Measurements from ENCODE around the gene MST1R.
"Not testable (repeated sequence)": the region's sequence is repeated elsewhere in the genome, so short reads cannot be mapped to it uniquely, and the experiment has no call there.

MST1R gene

GRCh38 chr3:49903451-49904424, at the start of gene MST1R:
Gene MST1R, minus strand, starts transcription at chr3:49903873. Its CDS starts 264 bp downstream, at chr3:49903609.
- DNase-seq (ENCODE audit: low read depth, low spot score): peak; percentile 95

GRCh38 chr3:49952924-49953323, 49.3 kb upstream of the MST1R start:
- DNase-seq (ENCODE audit: low read depth, low spot score): no peak

DNA sequence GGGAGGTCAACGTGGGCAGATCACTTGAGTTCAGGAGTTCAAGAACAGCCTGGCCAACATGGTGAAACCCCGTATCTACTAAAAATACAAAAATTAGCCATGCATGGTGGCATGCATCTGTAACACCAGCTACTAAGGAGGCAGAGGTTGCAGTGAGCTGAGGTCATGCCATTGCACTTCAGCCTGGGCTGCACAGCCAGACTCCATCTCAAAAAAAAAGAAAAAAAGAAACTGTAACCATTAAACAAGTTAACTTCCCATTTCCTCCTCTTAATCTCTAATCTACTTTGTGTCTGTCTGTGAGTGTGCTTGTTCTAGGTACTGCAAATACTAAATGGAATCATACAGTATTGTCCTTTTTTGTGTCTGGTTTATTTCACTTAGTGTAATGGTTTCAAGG, 39.0 kb upstream of the MST1R start:
- DNase-seq (ENCODE audit: low read depth, low spot score): no peak

DNA sequence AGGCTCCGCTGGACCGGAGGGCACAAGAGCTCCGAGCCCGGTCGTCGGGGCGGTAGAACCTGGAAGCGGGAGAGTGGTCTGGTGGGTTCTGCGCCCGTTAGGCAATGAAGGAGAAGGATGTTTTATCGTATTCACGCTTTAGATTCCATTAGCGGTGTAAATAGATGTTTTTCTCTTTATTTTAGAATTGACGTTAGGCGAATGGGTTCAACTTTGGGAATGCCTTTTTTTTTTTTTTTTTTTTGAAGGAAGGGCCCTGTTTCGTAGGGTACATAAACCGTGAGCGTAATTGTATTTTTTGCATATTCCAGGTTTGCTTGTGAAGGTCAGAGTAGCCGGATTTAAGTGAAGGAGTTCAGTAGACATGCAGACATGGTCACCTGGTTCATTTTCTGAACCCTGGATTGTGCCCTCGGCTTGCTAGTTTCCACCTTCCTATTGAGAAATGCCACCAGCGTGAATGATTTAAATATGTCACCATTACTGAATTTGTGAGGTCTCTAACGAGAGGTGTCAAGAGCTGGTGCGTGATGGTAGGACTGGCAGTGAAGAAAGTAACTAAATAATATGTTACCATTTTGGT, 37.1 kb upstream of the MST1R start:
- DNase-seq (ENCODE audit: low read depth, low spot score): no peak

DNA sequence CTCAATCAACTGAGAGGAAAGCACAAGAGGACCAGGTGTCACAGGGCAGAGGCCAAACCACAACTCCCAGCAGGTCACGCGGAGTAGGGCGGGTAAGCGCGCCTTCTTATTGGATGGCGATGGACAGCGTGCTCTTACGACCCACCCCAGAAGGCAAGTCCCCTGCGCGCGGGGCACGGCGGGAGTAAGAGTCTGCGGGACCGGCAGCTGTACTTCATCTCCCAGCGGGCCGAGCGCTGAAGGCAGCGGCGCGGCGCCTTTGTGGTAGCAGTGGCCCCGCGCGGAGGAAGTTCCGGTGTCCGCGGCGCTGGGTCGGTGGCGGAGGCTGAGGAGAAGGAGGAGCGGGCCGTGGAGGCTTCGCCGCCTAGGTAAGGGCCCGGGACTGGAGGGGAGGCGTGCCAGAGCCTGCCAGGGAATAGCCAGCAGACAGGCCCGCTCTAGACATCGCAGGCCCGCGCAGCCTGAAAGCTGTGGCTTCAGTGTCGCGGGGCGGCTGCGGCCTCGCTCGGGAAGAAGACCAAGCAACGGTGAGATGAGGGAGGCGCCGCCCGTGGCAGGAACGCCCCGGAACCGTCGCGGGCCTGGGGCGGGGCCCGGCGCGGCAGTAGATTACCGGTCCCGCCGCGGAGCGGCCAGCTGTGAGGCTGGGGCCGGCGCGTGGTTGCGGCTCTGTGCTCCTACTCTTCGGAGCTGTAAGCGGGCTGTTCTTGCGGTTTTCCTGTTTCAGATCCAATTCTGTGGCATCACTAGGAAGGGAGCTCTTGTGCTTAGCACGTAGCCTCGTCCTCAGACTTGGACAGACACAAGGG, 36.4 kb upstream of the MST1R start, which contains the start of gene RBM6:
RBM6 (plus strand) TSS at position 293 of the 809 bp plus-strand sequence. CDS start 22,492 bp downstream, outside the sequence.
- peak; percentile 99 for DNase-seq (ENCODE audit: low read depth, low spot score)

- DNase-seq (ENCODE audit: low read depth, low spot score): no peak
Measured at GRCh38 chr3:49937090-49937489, 33.4 kb upstream of the MST1R start.

GRCh38 chr3:49932281-49932680, 28.6 kb upstream of the MST1R start:
- not testable (repeated sequence) for DNase-seq (ENCODE audit: low read depth, low spot score)

GRCh38 chr3:49930922-49931321, 27.2 kb upstream of the MST1R start:
- peak; percentile 81 for DNase-seq (ENCODE audit: low read depth, low spot score)

DNA sequence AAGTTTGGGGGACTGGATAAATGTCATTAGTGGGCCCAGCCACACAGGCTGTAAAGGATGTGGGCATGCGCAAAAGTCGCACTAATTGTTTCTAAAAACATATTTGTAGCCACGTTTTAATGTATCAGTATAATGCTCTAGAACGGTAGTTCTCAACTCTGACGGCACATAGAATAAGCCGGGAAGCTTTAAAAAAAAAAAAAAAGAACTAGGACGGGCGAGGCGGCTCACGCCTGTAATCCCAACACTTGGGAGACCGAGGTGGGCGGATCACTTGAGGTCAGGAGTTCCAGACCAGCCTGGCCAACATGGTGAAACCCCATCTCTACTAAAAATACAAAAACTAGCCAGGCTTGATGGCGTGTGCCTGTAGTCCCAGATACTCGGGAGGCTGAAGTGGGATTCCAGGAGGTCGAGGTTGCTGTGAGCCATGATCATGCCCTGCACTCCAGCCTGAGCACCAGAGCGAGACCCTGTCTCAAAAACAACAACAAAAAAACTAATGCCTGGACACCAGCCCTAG, 26.6 kb upstream of the MST1R start:
- no peak for DNase-seq (ENCODE audit: low read depth, low spot score)

DNA sequence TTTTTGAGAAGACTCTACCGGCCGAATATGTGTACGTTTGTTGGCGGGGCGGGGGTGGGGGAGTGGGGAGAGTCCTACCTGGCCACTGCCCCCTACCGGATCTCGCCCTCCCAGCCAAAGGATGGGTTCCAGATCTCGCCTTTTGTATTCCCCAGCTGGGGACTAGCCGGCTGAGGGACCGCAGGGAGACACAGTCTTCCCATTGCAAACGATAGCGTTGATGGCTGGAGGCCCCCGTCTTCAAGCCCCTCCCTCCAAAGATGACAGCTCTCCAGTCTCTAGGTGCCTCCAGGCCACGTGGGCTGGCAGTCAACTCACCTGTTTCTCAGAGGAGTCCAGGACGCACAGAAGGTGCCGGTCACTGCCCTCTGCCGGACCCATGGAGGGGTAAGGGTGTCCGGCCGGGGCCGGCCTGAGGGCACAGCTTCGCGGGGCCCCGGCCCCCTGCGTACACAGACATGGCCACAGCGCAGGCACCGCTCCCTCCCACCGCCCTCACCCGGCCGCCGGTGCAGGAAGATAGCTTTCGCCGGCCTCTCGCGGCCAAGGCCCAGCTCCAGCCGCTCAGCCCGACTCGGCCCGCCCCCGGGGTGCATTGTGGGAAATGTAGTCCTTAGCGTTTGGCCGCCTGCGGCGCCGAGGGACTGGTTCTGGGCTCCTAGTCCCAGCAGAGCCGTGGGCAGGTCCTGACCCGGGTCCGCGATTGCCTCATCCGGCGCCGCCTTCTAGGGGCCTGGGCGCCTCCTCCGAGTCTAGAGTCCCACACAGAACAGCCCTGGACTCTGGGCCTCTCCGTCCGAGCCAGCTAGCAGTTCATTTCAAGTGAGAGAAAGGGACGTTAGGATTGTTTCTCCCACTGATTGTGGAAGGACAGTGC, 25.9 kb upstream of the MST1R start, which contains the start of gene MON1A:
MON1A (minus strand) TSS at position 521 of the 877 bp plus-strand sequence. CDS start 16,465 bp downstream, outside the sequence.
- DNase-seq (ENCODE audit: low read depth, low spot score): peak; percentile 98

GRCh38 chr3:49928481-49929017, 24.9 kb upstream of the MST1R start:
- peak; percentile 53 for DNase-seq (ENCODE audit: low read depth, low spot score)

DNA sequence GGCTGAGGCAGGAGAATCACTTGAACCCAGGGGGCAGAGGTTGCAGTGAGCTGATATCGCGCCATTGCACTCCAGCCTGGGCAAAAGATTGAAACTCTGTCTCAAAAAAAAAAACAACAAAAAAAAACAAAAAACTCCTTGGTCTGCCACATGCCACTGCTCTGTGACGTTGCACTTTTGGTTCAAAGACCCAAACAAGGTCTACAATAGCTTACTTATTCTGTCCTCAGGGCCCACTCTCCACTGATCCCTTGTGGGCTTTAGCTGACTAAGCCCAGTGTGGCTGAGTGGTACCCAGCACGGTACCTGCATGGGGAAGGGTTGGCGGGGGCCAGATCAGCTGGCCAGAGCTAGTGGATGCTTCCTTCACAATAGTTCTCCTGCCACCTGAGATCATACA, 24.1 kb upstream of the MST1R start:
- no peak for DNase-seq (ENCODE audit: low read depth, low spot score)

DNA sequence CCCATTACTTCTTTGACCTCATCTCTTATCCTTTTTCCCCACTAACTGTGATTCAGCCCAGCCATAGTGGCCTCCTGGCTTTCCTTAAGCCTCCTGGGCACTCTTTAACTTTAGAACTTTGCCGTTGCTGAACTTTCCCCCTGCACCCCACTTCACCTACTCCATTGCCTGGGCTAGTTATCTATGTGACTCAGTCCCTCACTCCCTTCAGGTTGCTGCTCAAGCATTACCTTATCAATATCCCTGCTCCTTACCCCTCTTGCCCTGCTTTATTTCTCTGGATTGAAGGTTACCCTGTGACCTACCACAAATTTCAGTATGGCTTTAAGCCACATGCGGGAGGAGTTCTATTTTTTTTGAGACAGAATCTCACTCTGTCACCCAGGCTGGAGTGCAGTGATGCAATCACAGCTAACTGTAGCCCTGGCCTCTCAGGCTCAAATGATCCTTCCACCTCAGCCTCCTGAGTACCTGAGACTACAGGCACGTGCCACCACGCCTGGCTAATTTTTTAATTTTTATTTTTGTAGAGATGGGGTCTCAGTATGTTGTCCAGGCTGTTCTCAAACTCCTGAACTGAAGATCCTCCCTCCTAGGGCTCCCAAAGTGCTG, 22.6 kb upstream of the MST1R start:
- no peak for DNase-seq (ENCODE audit: low read depth, low spot score)

- no peak for DNase-seq (ENCODE audit: low read depth, low spot score)
Measured at GRCh38 chr3:49925485-49925884, 21.8 kb upstream of the MST1R start.

DNA sequence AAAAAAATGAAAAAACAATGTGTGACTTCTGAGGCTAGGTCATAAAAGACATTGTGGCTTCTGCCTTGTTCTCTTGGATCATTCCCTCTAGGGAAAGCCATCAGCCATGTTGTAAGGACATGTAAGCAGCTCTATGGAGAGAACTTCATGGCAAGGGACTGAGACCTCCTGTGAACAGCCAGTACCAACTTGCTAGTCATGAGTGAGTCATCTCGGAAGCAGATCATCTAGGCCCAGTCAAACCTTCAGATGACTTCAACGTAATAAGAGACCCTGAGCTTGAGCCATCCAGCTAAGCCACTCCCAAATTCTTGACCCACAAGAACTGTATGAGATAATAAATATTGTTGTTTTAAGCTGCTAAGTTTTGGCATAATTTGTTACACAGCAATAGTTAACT, 21.0 kb upstream of the MST1R start:
- DNase-seq (ENCODE audit: low read depth, low spot score): no peak

DNA sequence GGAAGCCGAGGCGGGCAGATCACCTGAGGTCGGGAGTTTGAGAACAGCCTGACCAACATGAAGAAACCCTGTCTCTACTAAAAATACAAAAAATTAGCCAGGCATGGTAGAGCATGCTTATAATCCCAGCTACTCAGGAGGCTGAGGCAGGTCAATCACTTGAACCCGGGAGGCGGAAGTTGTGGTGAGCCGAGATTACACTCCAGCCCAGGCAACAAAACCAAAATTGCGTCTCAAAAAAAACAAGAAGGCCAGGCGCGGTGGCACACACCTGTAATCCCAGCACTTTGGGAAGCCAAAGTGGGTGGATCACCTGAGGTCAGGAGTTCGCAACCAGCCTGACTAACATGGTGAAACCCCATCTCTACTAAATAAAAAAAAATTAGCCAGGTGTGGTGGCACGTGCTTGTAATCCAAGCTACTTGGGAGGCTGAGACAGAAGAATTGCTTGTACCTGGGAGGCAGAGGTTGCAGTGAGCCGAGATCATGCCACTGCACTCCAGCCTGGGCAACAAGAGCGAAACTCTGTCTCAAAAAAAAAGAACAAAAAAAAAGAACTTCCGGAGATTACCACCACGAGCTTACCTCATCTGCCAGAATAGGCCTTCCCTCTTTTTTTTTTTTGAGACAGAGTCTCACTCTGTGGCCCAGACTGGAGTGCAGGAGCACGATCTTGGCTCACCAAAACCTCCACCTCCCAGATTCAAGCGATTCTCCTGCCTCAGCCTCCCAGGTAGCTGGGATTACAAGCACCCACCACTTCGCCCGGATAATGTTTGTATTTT, 14.3 kb upstream of the MST1R start:
- not testable (repeated sequence) for DNase-seq (ENCODE audit: low read depth, low spot score)

- DNase-seq (ENCODE audit: low read depth, low spot score): no peak
Measured at GRCh38 chr3:49916686-49917085, 13.0 kb upstream of the MST1R start.

GRCh38 chr3:49914906-49915305, 11.2 kb upstream of the MST1R start:
- DNase-seq (ENCODE audit: low read depth, low spot score): no peak

DNA sequence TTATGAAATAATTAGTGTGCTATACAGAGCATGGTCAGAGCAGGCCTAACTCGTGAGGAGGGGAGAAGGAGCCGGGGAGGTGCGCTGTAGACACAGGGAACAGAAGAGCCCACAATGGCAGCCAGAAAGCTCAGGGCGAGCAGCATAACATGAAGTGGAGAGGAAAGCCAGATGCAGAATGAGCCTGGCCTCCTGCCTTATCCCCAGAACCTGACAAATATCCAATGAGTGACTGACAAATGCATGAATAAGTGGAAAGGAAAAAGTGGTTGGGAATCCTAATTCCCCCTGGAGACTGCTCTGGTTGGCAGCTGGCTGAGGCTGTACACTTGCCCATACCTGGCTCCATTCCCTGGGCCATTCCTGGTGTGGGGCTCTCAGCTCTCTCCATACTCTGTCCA, 9.2 kb upstream of the MST1R start:
- peak; percentile 56 for DNase-seq (ENCODE audit: low read depth, low spot score)

All from ELF-1 (cell line).